Right ventricle myocardium inferior (tissue), 1 donor: ENCODE data around the gene PIM3. TPM values are rescaled to one million over a fixed set of nuclear protein-coding genes. Genes with fewer than 3 reads are reported as not detected.

Experiments
- ATAC-seq: fragments of 200-7000 bp; cut with Tn5 transposase; one replicate; pipeline ENCODE4 v1.9.1; 2020; ENCODE audit warnings: mild to moderate bottlenecking, moderate library complexity
- DNase-seq: peaks from one replicate; pipeline ENCODE4 v3.0.0; 2021; ENCODE audit errors: missing footprints
- intact Hi-C: fragments of 100-400 bp; cut with DNase I; formaldehyde crosslinking; loops from one replicate; pipeline ENCODE4 v1.11.0; 2022
- long read RNA-seq: library from polyadenylated mRNA; unstranded; transcript quantifications from one replicate; pipeline ENCODE4 v2.0.0, GENCODE V29; 2021
- total RNA-seq: library from RNA; stranded (reverse); fragmentation: NEBNext Ultra II Directional; extraction: Animal tissue kit (Norgen Biotek cat#: 25700); gene quantifications from one replicate; pipeline ENCODE4 v1.2.1, GENCODE V29; 2021
- donor health status: DM: no; HTN: yes; CAD: no; lungs with severe emphysema.

PIM3 gene
- total RNA-seq, result 56.9 TPM
- long read RNA-seq, transcript PIM3-201 (6 exons, 2,369 nt), result major isoform, 166 of 225 reads
- long read RNA-seq, partial matches to known transcripts, result 45 of 225 reads
- long read RNA-seq, other reads (novel, unspliced or antisense), result 14 of 225 reads

GRCh38 chr22:49960159-49961004 is at the start of gene PIM3:
Gene PIM3, plus strand, starts transcription at chr22:49960772. Its CDS starts 176 bp downstream, at chr22:49960948.
- ATAC-seq (peak; percentile 88), DNase-seq (peak; percentile 97)
- intact Hi-C loops, result loop anchor here (1.0 kb wide), 1 partner anchor 24 kb away; no protein-coding TSS in a partner anchor

- DNase-seq (no peak), ATAC-seq (no peak)
- intact Hi-C loops, result no loop called here
Measured at GRCh38 chr22:49911881-49912625, 48.5 kb upstream of the PIM3 start.

- intact Hi-C loops, result no loop called here
- peak; percentile 32 for DNase-seq
- no peak for ATAC-seq
Measured at GRCh38 chr22:49913026-49913425, 47.5 kb upstream of the PIM3 start.

- ATAC-seq (no peak), DNase-seq (peak; percentile 37)
- intact Hi-C loops, result no loop called here
Measured at GRCh38 chr22:49913446-49913845, 47.1 kb upstream of the PIM3 start.

- intact Hi-C loops, result no loop called here
- DNase-seq, result peak; percentile 17
- no peak for ATAC-seq
Measured at GRCh38 chr22:49914256-49914655, 46.3 kb upstream of the PIM3 start.

- DNase-seq, result peak; percentile 11
- intact Hi-C loops, result loop anchor here (5.0 kb wide), 2 partner anchors 63 to 148 kb away; partner anchors contain the start of gene ZBED4
Measured at GRCh38 chr22:49915610-49916009, 45.0 kb upstream of the PIM3 start.

GRCh38 chr22:49916831-49917230 is 43.7 kb upstream of the PIM3 start:
- intact Hi-C loops, result loop anchor here (5.0 kb wide), 2 partner anchors 65 to 150 kb away; partner anchors contain the start of gene ZBED4
- DNase-seq (peak; percentile 50), ATAC-seq (no peak)

More at GRCh38 chr22:49915610-49916009, 45.0 kb upstream of the PIM3 start:
- no peak for ATAC-seq

GRCh38 chr22:49917974-49918910 is 42.3 kb upstream of the PIM3 start, which contains the start of the genes ALG12 and CRELD2:
Gene ALG12, minus strand, starts transcription at chr22:49918438. Its CDS starts 4,673 bp downstream, at chr22:49913765.
Gene CRELD2, plus strand, starts transcription at chr22:49918634. Its CDS starts 136 bp downstream, at chr22:49918770.
- peak; percentile 99 for ATAC-seq
- intact Hi-C loops, result loop anchor here (5.0 kb wide), 2 partner anchors 66 to 151 kb away; partner anchors contain the start of gene ZBED4
- DNase-seq, result peak; percentile 99

- ATAC-seq, result no peak
- intact Hi-C loops, result loop anchor here (5.0 kb wide), 2 partner anchors 67 to 152 kb away; partner anchors contain the start of gene ZBED4
- DNase-seq, result peak; percentile 37
Measured at GRCh38 chr22:49918911-49919881, 41.4 kb upstream of the PIM3 start.

GRCh38 chr22:49920859-49921258 is 39.7 kb upstream of the PIM3 start:
- ATAC-seq, result no peak
- no peak for DNase-seq
- intact Hi-C loops, result no loop called here

- DNase-seq, result no peak
- intact Hi-C loops, result no loop called here
- no peak for ATAC-seq
Measured at GRCh38 chr22:49921508-49922278, 38.9 kb upstream of the PIM3 start.

- DNase-seq, result no peak
- ATAC-seq, result no peak
- intact Hi-C loops, result no loop called here
Measured at GRCh38 chr22:49922484-49922883, 38.1 kb upstream of the PIM3 start.

- DNase-seq (no peak), ATAC-seq (no peak)
- intact Hi-C loops, result no loop called here
Measured at GRCh38 chr22:49922926-49923325, 37.6 kb upstream of the PIM3 start.

GRCh38 chr22:49923445-49923844 is 37.1 kb upstream of the PIM3 start:
- intact Hi-C loops, result no loop called here
- DNase-seq (no peak), ATAC-seq (no peak)

GRCh38 chr22:49924113-49924833 is 36.3 kb upstream of the PIM3 start:
- ATAC-seq (no peak), DNase-seq (no peak)
- intact Hi-C loops, result no loop called here
